GM21717 (cell line): ENCODE data around the gene GSTM4.
A peak's percentile ranks its signal among the peaks of the same experiment; 100 is the strongest.

Experiments used
- ATAC-seq: cut with Tn5 transposase; IDR thresholded peaks from one replicate; pipeline ENCODE4 v1.9.1; 2021; ENCODE audit warnings: mild to moderate bottlenecking, moderate library complexity; ENCODE audit not compliant: unreplicated experiment

Gene GSTM4

GRCh38 chr1:109655615-109656519 lies at the start of gene GSTM4:
TSS of gene GSTM4 (plus strand) at chr1:109656099. CDS start at chr1:109656390, 291 bp downstream.
- peak; percentile 81 for ATAC-seq

- no peak for ATAC-seq
Measured at GRCh38 chr1:109609881-109610280, 46.0 kb upstream of the GSTM4 start.

GRCh38 chr1:109610609-109611307 lies 45.1 kb upstream of the GSTM4 start:
- no peak for ATAC-seq

GRCh38 chr1:109611308-109611990 lies 44.5 kb upstream of the GSTM4 start:
- no peak for ATAC-seq

- no peak for ATAC-seq
Measured at GRCh38 chr1:109613361-109614147, 42.3 kb upstream of the GSTM4 start.

- ATAC-seq, result no peak
Measured at GRCh38 chr1:109615879-109616278, 40.0 kb upstream of the GSTM4 start.

GRCh38 chr1:109616391-109616790 lies 39.5 kb upstream of the GSTM4 start:
- ATAC-seq, result no peak

- no peak for ATAC-seq
Measured at GRCh38 chr1:109617291-109617801, 38.6 kb upstream of the GSTM4 start.

- ATAC-seq, result no peak
Measured at GRCh38 chr1:109618661-109619575, 37.0 kb upstream of the GSTM4 start.

- ATAC-seq, result peak; percentile 42
Measured at GRCh38 chr1:109619576-109620400, 36.1 kb upstream of the GSTM4 start, which contains the start of the genes AMPD2 and GNAT2. TSS of gene AMPD2 (plus strand) at chr1:109619837. CDS start at chr1:109621176, 1,339 bp downstream. TSS of gene GNAT2 (minus strand) at chr1:109619616. CDS start at chr1:109612870, 6,746 bp downstream.

GRCh38 chr1:109620401-109620791 lies 35.5 kb upstream of the GSTM4 start:
- ATAC-seq, result no peak

GRCh38 chr1:109620841-109621286 lies 35.0 kb upstream of the GSTM4 start:
- peak; percentile 80 for ATAC-seq

GRCh38 chr1:109621379-109622136 lies 34.3 kb upstream of the GSTM4 start:
- no peak for ATAC-seq

GRCh38 chr1:109622137-109622892 lies 33.6 kb upstream of the GSTM4 start:
- ATAC-seq, result no peak

GRCh38 chr1:109622895-109623294 lies 33.0 kb upstream of the GSTM4 start:
- ATAC-seq, result no peak

- ATAC-seq, result no peak
Measured at GRCh38 chr1:109623601-109624161, 32.2 kb upstream of the GSTM4 start.
